Hematopoietic multipotent progenitor cell treated with erythropoietin and hydrocortisone succinate and interleukin-3 and kit ligand, for 15 days (in vitro differentiated cells): ENCODE results near the gene TRIM34.
"Not testable (repeated sequence)": the region's sequence is repeated elsewhere in the genome, so short reads cannot be mapped to it uniquely, and the experiment has no call there.

Experiments
- DNase-seq: peaks from one replicate; pipeline ENCODE4 v3.0.0-alpha.2; 2015; ENCODE audit warnings: low spot score

TRIM34 gene

GRCh38 chr11:5620651-5621521 lies 3.9 kb upstream of the TRIM34 start:
- DNase-seq, result no peak

GRCh38 chr11:5621580-5621979 lies 3.2 kb upstream of the TRIM34 start:
- DNase-seq, result no peak

DNA sequence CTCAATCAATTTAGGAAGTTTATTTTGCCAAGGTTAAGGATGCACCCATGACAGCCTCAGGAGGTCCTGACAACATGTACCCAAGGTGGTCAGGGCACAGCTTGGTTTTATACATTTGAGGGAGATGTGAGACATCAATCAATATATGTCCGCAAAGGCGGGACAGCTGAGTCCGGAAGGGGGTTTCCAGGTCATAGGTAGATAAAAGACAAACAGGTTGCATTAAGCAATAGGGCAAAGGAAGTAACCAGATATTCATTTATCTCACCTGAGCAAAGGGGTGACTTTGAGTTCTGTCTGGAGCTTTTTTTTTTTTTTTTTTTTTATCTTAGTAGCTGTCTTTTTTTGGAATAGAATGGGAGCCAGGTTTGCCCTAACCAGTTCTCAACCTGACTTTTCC lies 2.0 kb upstream of the TRIM34 start:
- no peak for DNase-seq

GRCh38 chr11:5625281-5625680 lies 480 bp downstream of the TRIM34 start:
- no peak for DNase-seq

- no peak for DNase-seq
These were observed 1.4 kb downstream of the TRIM34 start for GRCh38 chr11:5626196-5626595.

DNA sequence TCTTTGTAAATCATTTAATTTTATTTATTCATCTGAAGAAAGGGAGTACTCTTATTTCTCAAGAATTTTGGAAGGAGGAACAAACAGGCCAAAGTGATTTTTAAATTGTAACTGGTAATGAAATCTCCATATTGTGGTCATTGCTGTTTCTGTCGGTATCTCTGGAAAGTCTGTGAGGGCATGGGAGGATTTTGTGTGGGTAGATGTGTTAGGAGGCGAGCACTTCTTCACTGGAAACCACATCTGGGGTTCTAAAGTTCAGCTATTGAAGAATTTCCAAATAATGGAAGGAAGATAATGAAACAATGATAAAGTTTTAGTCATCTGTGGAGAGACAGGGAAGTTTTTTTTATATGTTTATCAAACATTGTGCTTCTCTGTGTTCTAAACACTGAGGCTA lies 6.6 kb downstream of the TRIM34 start:
- DNase-seq, result no peak

DNA sequence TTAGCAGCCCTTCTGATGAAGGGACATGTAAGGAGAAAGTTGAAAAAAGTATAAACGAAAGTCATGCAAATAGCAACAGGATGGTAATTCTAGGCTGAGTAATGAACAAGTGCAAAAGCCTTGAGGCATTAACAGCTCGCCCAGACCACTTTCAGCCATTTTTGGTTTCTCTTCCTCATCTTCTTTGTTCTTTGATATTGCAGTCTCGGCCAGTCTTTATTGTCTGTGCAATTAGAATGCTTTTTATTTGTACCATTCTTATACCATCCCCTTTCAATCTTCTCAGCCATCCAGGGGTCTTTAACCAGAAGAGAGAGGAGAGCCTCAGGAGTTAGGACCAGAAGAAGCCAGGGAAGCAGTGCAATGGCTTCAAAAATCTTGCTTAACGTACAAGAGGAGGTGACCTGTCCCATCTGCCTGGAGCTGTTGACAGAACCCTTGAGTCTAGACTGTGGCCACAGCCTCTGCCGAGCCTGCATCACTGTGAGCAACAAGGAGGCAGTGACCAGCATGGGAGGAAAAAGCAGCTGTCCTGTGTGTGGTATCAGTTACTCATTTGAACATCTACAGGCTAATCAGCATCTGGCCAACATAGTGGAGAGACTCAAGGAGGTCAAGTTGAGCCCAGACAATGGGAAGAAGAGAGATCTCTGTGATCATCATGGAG lies 7.3 kb downstream of the TRIM34 start:
- DNase-seq, result no peak

DNA sequence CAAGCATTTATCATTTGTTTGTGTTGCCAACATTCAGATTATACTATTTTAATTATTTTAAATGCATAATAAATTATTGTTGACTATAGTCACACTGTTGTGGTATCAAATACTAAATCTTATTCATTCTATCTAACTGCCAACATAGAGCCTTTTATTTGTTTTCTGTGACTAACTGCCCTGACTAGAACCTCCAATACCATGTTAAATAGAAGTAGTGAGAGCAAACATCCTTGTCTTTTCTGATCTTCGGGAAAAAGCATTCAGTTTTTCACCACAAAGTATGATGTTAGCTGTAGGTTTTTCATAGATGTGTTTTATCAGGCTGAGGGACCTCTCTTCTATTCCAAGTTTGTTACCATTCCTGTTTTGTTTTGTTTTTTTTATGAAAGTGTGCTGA lies 15.2 kb downstream of the TRIM34 start:
- no peak for DNase-seq

GRCh38 chr11:5643585-5643984 lies 18.8 kb downstream of the TRIM34 start:
- no peak for DNase-seq

DNA sequence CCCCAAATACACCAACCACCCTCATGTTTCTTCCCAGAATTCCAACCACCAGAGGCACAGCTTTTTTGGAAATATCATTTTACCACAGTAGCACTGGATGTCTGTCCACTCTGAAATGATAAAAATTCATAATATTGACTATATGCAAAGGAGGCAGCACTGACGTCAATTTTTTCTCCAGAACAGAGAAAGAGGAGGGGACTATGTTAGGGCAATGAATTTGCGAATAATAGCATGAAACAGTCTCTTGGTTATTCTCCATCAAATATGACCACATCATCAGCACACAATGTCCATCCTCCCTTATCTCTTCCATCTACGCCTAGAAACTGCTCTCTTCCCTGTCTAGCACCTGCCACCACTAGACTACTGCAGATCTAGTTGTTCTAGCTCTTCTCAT lies 21.3 kb downstream of the TRIM34 start:
- no peak for DNase-seq

DNA sequence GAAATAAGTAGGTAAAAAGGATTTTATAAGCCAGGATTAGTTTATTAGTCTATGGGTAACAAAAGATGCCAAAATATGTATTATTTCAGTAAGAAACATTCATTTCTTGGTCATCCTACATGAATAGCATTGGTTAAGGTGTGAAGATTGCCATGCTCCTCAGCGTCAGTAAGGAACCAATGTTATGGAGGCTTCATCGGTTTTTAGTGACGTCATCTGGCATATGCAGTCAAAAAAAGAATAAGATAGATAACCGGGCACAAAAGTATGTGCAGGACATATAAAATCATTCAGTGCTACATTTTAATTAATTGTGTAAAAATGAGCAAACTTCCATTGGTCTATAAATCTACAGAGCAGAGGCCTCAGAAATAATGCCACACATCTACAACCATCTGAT lies 30.7 kb downstream of the TRIM34 start:
- no peak for DNase-seq

GRCh38 chr11:5656956-5657355 lies 32.2 kb downstream of the TRIM34 start:
- not testable (repeated sequence) for DNase-seq

DNA sequence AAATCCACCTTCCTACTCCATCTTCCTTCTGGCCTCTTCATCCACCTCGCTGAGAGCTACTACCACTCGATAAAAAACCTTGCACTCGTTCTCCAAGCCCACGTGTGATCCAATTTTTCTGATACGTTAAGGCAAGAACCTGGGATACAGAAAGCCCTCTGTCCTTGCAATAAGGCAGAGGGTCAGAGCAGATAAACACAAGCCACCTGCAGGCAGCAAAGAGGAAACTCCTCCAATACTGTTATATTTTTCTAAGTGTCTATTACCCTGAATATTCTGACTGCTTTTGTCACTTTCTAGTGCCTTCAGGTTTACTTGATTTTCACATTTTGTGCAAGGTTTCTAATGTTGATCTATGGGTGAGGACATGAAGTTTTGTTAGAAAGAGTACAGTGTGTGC lies 33.5 kb downstream of the TRIM34 start:
- no peak for DNase-seq

DNA sequence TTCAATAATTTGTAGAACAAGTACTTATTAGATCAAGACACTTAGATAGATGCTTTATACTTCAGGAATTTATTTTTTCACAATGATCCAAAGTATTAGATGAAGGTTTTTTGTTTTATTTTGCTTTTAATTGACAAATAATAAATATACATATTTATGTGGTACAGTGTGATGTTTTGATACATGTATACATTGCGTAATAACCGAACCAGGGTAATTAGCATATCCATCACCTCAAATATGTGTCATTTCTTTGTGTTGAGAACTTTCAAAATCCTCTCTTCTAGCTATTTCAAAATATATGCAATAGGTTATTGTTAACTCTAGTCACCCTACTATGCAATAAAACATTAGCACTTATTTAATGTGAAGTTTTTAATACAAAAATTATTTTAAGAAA lies 38.7 kb downstream of the TRIM34 start:
- no peak for DNase-seq

- no peak for DNase-seq
These were observed 40.3 kb downstream of the TRIM34 start for GRCh38 chr11:5665051-5665570.

DNA sequence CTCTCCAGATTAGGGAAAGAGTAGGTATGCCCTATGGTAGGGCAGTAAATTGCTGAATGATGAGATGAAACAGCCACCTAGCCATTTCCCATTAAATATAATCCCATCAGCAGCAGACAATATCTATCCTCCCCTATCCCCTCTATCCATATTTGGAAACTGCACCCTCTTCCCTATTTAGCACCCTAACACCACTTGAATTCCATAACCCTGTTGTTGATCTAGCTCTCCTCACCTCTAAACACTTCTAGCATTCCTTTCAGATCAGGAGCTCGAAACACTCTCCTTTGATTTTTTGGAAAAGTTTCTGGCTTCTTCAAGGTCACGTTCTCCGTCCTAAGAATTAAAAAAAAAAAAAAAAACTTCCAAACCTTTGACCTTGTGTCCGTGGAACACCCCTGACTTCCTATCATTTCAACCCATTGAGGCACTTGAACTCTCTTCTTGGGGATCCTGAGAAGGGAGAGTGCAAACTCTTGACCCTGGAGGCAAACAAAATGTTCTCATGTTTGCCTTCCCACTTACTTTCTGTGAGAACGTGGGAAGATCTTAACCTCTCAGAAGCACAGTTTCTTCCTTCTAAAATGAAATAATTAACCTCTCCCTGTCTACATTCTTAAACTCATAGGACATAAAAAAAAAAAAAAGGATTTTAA lies 41.1 kb downstream of the TRIM34 start:
- no peak for DNase-seq

DNA sequence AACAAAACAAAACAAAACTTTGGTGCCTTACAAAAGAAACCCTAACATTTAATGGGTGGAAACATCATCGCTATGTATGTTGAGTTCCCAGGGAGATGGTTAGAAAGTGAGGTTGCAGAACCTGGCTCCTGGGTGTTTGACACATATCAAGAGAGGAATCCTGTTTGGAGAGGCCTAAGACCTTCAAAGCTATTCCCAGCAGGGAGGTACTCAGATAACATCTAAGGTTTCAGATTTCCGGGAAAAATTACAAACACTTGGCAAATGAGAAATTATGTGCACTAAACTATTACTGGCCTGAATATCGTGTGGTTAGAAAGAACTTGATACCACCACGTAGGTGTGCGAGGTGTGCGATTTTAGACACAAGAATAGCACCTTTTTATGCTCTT lies 41.6 kb downstream of the TRIM34 start:
- DNase-seq, result no peak

DNA sequence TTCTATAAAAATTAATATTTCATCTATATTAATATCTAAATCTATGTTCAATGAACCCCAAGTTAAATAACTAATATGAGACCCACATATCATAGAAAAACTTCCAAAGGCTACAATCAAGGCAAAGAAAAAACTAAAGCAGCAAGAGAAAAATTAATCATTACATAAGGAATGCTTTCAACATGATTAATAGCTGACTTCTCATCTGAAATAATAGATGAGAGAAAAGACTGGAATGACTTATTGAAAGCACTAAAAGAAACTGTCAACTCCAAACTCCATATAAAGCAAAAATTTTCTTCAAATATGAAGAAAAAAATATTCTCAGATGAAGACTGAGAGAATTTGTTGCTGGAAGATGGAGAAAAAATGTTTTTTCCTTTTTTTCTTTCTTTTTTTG lies 47.0 kb downstream of the TRIM34 start:
- DNase-seq, result no peak

- DNase-seq, result no peak
These were observed 49.6 kb downstream of the TRIM34 start for GRCh38 chr11:5674391-5674790.

- no peak for DNase-seq
These were observed 55.0 kb downstream of the TRIM34 start for GRCh38 chr11:5679811-5680210.

GRCh38 chr11:5682890-5683441 lies 58.2 kb downstream of the TRIM34 start:
- not testable (repeated sequence) for DNase-seq

DNA sequence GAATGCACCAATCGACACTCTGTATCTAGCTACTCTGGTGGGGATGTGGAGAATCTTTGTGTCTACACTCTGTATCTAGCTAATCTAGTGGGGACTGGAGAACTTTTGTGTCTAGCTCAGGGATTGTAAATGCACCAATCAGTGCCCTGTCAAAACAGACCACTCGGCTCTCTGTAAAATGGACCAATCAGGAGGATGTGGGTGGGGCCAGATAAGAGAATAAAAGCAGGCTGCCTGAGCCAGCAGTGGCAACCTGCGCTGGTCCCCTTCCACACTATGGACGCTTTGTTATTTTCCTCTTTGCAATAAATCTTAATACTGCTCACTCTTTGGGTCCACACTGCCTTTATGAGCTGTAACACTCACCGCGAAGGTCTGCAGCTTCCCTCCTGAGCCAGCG lies 58.8 kb downstream of the TRIM34 start:
- DNase-seq, result not testable (repeated sequence)
